AG04449 (cell line): Measurements from ENCODE around the gene KRTAP5-9.
"Not testable (repeated sequence)": the region's sequence is repeated elsewhere in the genome, so short reads cannot be mapped to it uniquely, and the experiment has no call there.

Experiments used
- CTCF ChIA-PET: fragments of 350-600 bp; formaldehyde crosslinking; extraction: SDS; loops from one replicate; lab custom pipeline; 2021; ENCODE audit warnings: antibody characterized with exemption; lab: Yijun Ruan, JAX
- POLR2A ChIA-PET: fragments of 400-600, 350-600 bp; formaldehyde crosslinking; extraction: SDS; loops from one replicate; lab custom pipeline; 2020; ENCODE audit warnings: antibody characterized with exemption, inconsistent platforms; lab: Yijun Ruan, JAX
- DNase-seq: peaks from one replicate; pipeline ENCODE4 v3.0.0-alpha.2; 2010; ENCODE audit warnings: low read depth, low spot score
- H3K4me3 ChIP-seq: 2 replicates; pipeline ENCODE4 v1.5.1; 2011; ENCODE audit warnings: low read depth, mild to moderate bottlenecking, control low read depth, low read length
- TF ChIP-seq, protein P1 (sequence below): IDR thresholded peaks from one replicate; pipeline ENCODE4 v1.5.1; 2011; ENCODE audit warnings: mild to moderate bottlenecking, moderate library complexity, low read length, control low read depth, inconsistent platforms; ENCODE audit not compliant: insufficient read depth; ENCODE audit errors: missing control alignments

Gene KRTAP5-9

DNA sequence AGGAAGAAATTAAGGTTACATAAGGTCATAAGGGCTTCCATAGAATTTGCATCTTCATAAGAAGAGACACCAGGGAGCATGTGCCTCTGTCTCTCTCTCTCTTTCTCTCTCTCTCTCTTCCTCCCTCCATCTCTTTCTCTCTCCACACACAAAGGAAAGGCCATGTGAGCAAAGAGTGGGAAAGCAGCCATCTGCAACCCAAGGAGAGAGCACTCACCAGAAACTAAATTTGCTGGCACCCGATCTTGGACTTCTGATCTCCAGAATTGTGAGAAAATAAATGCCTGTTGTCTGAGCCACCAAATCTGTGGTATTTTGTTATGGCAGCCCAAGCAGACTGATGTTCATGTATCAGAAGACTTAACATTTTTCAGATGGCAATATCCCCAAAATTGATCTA, 10.8 kb downstream of the KRTAP5-9 start:
- no peak for DNase-seq
- no peak overlapping the region for H3K4me3 ChIP-seq
- POLR2A ChIA-PET, result no interaction called here
- CTCF ChIA-PET, result no interaction called here
- TF ChIP-seq, protein P1, sequence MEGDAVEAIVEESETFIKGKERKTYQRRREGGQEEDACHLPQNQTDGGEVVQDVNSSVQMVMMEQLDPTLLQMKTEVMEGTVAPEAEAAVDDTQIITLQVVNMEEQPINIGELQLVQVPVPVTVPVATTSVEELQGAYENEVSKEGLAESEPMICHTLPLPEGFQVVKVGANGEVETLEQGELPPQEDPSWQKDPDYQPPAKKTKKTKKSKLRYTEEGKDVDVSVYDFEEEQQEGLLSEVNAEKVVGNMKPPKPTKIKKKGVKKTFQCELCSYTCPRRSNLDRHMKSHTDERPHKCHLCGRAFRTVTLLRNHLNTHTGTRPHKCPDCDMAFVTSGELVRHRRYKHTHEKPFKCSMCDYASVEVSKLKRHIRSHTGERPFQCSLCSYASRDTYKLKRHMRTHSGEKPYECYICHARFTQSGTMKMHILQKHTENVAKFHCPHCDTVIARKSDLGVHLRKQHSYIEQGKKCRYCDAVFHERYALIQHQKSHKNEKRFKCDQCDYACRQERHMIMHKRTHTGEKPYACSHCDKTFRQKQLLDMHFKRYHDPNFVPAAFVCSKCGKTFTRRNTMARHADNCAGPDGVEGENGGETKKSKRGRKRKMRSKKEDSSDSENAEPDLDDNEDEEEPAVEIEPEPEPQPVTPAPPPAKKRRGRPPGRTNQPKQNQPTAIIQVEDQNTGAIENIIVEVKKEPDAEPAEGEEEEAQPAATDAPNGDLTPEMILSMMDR, result no peak

DNA sequence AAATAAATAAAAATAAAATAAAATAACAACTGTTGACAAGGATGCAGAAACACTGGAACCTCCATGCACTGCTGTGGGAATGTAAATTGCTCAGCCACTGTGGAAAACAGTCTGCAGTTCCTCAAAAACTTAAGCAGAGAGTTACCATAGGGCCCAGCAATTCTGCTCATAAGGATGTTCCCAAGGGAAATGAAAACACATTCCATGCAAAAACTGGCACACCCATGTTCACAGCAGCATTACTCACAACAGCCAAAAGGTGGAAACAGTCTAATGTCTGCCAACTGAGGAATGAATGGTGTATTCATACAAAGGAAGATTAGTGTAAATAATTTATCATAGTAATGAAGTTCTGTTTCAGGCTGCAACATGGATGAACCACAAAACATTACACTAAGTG, 13.9 kb downstream of the KRTAP5-9 start:
- no peak overlapping the region for H3K4me3 ChIP-seq
- TF ChIP-seq, protein P1, result no peak
- ChIA-PET CTCF (no interaction called here), POLR2A (no interaction called here)
- DNase-seq, result no peak

DNA sequence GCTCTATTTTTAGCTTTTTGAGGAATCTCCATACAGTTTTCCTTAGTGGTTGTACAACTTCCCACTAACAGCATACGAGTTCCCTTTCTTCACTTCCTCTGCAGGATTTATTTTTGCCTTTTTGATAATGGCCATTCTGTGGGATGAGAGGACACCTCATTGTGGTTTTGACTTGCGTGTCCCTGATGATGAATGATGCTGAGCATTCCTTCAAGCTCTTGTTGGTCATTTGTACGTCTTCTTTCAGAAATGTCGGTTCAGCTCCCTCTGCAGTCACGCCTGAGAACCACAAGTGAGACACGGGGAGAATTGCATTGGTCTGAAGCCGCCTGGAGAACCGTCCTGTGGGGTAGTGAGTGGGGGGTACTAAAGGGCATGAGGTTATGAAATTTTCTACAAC, 15.2 kb downstream of the KRTAP5-9 start:
- CTCF ChIA-PET, result interaction anchor here (0.8 to 1.9 kb wide), 3 partner anchors 9 to 21 kb away, joined by 3 to 8 read pairs (median 4); no protein-coding TSS in a partner anchor
- TF ChIP-seq, protein P1, result no peak
- no peak overlapping the region for H3K4me3 ChIP-seq
- POLR2A ChIA-PET, result no interaction called here
- DNase-seq, result peak; percentile 4

DNA sequence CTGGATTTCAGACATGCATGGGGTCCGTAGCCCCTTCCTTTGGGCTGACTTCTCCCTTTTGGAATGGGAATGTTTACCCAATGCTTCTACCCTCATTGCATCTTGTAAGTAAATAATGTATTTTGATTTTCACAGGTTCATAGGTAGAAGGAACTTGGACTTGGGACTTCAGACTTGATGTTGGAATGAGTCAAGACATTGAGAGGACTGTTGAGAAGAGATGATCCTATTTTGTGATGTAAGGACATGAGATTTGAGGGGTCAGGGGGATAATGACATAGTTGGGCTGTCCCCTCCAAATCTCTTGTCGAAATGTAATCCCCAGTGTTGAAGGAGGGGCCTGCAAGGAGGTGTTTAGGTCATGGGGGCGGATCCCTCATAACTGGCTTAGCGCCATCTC, 16.2 kb downstream of the KRTAP5-9 start:
- ChIA-PET POLR2A (no interaction called here), CTCF (interaction anchor here (1.4 to 1.9 kb wide), 2 partner anchors 11 to 15 kb away, joined by 3 to 8 read pairs; no protein-coding TSS in a partner anchor)
- TF ChIP-seq, protein P1, result no peak
- no peak for DNase-seq
- H3K4me3 ChIP-seq, result no peak overlapping the region

DNA sequence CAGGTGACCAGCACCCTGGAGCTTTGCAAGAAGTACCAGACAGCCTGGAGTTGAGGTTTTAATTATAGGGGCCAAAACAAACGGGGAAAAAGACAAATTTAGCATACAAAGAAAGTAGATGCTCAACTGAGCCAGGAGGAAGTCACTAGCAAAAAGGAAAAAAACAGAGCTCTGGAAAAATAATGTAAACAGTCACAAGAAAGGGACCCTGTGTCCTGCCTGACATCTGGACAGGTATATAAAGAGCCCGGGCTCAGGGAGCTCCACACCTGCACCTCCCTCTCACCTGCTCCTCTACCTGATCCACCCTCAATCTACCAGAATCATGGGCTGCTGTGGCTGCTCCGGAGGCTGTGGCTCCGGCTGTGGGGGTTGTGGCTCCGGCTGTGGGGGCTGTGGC, 17.0 kb downstream of the KRTAP5-9 start, which contains the start of gene KRTAP5-10:
Gene KRTAP5-10 (plus strand): TSS at position 301 of the 400 bp plus-strand sequence. CDS start 25 bp downstream, at position 326.
- no peak within 1 kb of the TSS for H3K4me3 ChIP-seq
- no peak for DNase-seq
- TF ChIP-seq, protein P1, result no peak
- POLR2A ChIA-PET, result no interaction called here
- CTCF ChIA-PET, result interaction anchor here (1.4 kb wide), 1 partner anchor 10 kb away, joined by 3 read pairs; no protein-coding TSS in a partner anchor

DNA sequence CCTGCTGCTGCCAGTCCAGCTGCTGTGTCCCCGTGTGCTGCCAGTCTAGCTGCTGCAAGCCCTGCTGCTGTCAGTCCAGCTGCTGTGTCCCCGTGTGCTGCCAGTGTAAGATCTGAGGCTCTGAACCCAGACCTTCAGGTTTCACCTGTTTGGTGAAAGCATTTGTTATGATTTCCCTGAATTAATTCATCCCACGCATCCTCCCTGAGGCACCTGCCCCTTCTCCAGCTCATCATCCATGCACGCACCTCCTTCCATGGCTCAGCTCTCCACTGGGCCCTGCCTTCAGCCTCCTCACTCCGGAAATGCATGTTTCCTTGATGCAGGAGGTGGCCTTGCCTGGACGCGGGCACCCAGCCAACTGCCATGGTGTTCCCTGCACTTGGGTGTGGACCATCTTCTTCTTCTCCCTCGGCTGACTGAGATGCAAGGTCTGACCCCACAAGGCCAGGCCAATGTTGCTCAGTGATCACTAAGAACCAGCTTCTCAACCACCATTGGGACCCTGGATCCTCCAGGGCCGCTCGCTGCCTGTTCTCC, 17.9 kb downstream of the KRTAP5-9 start:
- CTCF ChIA-PET, result no interaction called here
- DNase-seq, result no peak
- TF ChIP-seq, protein P1, result no peak
- H3K4me3 ChIP-seq, result no peak overlapping the region
- POLR2A ChIA-PET, result no interaction called here

DNA sequence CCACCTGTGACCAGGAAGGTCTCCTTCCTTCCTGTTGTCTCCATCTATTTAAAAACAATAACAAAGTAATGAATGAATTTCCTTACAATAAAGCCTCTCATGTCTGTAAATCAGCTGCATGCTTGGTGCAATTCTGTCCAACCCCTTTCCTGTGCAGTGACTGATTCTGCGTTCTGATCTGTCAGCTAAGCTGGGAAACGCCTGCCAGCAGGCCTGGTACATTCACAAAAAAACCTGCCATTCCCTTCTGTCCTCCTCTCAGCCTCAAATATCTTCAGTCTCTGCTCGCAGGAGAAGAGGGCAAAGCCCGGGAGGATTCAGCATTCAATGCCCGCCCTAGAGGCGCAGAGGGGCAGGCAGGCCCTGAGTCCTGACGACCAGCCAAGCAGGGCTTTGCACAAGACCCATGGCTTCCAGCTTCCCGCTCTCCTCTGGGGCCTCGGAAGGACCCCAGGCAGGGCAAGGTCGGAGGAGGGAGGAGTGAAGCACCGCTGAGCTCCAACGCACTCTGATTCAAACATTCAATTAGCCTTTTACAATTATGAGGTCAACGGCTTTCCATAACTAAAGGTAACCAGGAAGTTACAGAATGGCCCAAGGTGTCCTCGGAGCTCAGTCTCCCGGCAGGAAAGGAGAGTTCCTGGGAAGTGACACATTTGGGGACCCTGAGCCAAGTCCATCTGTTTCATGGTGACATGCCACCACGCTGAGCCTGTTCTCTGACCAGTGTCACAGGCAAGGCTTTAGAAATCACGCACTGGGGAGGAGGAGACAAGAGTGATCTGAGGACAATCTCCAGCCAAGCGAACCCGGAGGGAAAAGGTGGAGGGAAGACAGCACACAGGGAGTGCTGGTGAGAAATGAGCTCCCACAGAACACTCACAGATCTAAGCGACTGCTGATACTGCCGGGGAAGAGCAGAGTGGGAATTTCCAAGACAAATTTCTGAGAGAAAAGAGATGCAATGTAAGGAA, 18.7 kb downstream of the KRTAP5-9 start:
- POLR2A ChIA-PET, CTCF ChIA-PET, DNase-seq, H3K4me3 ChIP-seq: not testable (repeated sequence)

DNA sequence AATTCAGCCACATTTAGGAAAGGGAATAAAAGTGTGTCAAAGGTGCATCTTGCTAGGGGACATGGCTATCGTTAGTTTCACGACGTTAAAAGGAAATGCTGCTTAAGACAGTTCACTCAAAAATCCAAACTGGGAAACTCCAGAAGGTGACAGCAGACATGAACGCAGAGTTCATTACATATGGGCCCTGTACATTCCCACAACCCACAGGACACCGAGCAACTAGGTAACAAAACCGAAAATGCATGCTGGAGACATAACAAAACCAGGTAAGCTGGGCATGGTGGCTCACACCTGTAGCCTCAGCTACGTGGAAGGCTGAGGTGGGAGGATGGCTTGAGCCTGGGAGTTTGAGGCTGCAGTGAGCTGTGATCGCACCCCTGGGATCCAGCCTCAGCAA, 19.4 kb downstream of the KRTAP5-9 start:
- CTCF ChIA-PET, H3K4me3 ChIP-seq, POLR2A ChIA-PET, DNase-seq: not testable (repeated sequence)
